Umbilical cord (tissue), 2 donors: ENCODE data around the gene TXNDC2. TPM values are rescaled to one million over a fixed set of nuclear protein-coding genes. Genes with fewer than 3 reads are reported as not detected.
"Not testable (repeated sequence)": the region's sequence is repeated elsewhere in the genome, so short reads cannot be mapped to it uniquely, and the experiment has no call there.

Source experiments
- DNase-seq: peaks from one replicate; pipeline ENCODE4 v3.0.0-alpha.2; 2015; ENCODE audit warnings: low spot score
- total RNA-seq: library from RNA; depleted of rRNA; stranded (reverse); fragments of >200 nt; gene quantifications from one replicate; pipeline ENCODE4 v1.2.3, GENCODE V29; 2014; ENCODE audit warnings: low replicate concordance; ENCODE audit not compliant: insufficient read depth

Gene TXNDC2
- total RNA-seq, 1 donor from 2014 or later: 5.1 TPM

DNA sequence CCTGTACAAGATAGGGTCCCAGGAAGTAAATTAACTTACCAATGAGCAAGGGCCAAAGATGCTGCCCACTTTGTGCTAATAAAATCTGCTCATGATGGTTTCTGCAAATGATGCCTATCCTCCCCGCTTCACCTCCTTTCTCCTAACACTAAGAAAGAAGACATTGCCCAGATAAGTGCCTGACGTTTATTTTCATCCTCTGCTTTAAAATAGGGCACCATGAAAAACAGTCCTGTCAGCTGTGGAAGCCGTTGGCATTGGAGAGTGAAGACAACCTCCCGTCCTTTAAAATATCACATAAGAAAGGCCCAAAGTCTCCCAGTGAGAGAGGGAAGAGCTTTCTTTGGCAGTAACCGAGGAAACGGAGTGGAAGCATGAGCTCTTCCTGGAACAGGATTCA, 1.7 kb upstream of the TXNDC2 start:
- DNase-seq: no peak

DNA sequence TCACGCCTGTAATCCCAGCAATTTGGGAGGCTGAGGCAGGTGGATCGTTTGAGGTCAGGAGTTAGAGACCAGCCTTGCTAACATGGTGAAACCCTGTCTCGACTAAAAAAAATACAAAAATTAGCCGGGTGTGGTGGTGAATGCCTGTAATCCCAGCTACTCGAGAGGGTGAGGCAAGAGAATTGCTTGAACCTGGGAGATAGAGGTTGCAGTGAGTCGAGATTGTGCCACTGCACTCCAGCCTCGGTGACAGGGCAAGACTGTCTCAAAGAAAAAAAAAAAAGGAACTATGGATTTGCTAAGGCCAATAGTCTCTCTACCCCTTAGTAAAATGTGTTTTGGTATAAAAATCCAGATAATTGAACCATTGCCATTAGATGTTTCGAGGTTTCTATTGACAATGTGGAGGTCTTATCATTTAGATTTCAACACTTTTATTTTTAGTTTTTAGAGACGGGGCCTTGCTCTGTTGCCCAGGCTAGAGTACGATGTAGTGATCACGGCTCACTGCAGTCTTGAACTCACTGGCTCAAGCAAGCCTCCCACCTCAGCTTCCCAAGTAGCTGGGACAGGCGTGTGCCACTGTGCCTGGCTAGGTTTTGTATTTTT, 1.1 kb upstream of the TXNDC2 start:
- no peak for DNase-seq

DNA sequence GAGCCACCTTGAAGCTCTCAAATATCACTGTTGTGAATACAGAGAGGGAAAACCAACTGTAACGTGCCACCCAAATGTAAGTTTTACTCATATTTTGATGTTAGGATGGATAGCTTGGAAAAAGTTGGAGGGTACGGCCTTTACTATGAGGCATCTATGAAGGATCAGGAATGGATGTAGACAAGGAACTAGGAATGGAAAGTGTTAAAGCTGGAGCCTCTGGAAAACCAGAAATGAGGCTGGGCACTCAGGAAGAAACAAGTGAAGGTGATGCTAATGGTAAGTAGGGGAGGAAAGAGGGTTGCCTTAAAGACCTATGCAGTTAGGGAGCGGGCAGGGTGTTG, 204 bp downstream of the TXNDC2 start:
- DNase-seq: no peak

DNA sequence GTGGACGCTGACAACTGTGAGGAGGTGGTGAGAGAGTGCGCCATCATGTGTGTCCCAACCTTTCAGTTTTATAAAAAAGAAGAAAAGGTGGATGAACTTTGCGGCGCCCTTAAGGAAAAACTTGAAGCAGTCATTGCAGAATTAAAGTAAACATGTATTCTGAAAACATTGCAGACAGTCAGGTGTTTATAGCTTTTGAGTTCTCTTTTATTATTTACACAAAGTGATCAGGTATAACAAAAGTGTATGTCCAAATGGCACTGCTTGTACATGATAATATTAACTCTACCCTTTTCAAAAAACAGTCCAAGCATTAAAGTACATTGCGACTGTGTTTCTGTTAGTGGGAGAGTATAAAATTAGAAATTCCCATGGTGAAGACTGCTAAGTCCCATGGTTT, 2.2 kb downstream of the TXNDC2 start:
- DNase-seq: no peak

DNA sequence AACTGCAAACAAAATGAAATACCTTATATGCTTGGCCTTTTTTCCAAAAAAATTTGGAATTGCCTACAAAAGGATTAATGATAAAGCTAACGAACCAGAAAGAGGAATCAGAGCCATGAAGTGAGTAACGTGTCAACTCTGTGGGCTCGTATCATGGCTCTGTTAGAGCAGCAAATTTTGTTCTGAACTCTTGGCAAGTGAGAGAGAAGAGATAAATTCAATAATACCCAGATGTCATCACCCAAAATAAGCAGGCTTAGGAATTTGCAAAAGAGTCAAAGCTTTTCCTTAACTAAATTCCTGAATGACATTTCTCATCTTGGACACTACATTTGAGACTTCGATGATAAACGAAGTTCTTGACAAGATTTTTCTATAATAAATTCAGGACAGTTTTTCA, 4.4 kb downstream of the TXNDC2 start:
- DNase-seq: peak; percentile 51

DNA sequence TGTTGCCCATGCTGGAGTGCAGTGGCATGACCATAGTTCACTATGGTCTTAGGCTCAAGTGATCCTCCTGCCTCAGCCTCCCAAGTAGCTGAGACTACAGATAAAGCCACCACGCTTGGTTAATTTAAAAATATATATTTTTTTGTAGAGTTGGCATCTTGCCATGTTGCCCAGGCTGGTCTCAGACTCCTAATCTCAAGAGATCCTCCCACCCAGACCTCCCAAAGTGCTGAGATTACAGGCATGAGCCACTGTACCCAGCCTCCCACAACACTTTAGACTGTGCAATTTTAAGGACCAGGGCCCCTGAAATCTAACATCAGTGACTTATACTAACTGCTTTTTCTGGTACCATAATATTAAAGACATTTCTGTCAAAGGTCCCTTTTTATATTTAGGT, 5.2 kb downstream of the TXNDC2 start:
- no peak for DNase-seq

DNA sequence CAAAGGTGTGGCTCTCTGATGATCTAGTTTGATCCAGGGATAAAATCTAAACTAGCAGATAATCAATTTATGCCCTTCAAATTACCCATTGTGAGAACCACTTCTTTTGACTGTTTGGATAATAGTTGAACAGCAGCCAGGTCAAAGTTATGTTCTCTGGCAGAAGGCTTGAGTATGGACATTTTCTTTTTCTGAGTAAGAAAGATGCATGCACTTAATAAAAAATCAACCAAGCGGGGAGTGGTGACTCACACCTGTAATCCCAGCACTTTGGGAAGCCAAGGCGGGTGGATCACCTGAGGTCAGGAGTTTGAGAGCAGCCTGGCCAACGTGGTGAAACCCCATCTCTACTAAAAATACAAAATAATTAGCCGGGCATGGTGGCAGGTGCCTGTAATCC, 5.7 kb downstream of the TXNDC2 start:
- not testable (repeated sequence) for DNase-seq

DNA sequence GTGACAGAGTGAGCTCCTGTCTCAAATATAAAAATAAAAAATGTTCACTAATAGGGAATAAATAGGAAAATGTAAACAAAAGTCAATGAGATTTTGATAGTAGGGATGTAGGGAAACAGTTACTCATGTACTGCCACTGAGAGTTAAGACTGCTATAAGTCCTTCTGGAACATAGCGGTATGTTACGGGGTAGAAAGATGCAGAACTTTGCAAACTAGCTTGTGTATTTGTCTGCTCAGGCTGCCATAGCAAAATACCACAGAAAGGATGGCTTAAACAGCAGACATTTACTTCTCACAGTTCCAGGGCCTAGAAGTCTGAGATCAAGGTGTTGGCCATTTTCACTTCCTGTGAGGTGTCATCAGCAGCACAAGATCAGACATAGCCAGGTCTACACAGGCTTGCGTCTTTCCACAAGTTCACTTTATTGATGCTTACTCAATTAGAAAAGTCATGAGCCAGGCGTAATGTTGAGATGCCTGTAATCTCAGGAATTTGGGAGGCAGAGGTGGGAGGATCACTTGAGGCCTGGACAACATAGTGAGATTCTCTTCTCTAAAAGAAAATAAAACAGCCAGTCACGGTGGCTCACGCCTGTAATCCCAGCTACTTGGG, 8.8 kb downstream of the TXNDC2 start:
- DNase-seq: no peak

DNA sequence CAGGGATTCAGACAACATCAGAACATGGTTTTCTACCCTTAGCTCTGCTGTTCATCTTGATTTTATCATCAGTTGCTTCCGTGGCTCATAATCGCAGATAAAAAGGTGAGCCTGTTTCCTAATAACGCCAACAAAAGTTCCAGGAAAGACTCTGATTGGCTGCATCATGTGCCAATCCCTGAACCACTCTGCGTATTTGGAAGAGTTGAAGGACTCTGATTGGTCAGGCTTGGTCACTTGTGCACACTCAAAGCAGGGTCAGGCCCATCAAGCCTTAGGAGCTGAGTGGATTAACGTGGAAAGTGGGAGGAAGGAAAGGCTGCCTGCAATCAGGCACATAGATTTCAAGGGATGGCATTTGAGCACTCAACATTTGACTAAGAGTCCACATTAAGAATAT, 11.4 kb downstream of the TXNDC2 start:
- no peak for DNase-seq

DNA sequence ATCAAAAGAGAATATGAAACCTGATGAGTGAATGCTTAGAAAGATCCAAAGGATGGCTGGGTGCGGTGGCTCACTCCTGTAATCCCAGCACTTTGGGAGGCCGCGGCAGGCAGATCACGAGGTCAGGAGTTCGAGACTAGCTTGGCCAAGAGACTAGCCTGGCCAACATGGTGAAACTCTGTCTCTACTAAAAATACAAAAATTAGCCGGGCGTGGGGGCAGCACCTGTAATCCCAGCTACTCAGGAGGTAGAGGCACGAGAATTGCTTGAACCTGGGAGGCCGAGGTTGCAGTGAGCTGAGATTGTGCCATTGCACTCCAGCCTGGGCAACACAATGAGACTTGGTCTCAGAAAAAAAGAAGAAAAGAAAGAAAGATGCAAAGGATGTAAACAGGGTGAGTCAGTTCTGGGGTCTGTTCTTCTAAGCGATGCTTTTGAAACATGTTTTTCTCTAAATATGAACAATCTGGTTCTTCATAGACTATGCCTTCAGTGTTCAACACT, 12.1 kb downstream of the TXNDC2 start:
- DNase-seq: not testable (repeated sequence)

DNA sequence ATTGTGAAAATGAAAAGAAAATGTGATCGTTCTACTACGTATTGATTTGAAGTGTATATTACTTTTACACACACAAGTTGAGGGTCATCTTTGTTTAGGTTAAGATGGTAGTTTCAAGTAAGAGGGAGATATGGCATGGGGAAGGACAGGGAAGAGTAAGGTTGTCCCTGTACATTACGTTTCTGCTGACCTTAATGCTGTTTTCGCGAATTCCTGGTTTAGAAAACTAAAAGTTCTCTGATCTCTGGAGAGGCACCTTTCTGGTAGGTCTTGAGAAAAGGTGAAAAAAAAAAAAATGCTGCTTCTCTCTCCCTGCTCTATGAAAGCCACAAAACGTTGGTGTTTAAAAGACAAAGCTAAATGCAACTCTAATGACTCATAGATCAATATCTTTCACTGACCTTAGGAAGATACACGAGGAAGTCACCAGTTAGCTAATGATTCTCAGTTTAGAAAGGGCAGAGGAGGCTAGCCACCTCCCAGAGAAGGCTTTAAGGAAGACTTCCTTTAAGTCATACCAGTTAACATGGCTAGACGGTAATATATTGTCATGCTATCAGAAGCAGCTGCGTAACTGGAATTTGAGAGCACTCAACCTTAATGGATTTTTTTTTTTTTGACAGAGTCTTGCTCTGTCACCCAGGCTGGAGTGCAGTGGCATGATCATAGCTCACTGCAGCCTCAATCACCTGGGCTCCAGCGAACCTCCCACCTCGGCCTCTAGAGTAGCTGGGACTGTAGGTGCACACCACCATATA, 13.2 kb downstream of the TXNDC2 start:
- no peak for DNase-seq

DNA sequence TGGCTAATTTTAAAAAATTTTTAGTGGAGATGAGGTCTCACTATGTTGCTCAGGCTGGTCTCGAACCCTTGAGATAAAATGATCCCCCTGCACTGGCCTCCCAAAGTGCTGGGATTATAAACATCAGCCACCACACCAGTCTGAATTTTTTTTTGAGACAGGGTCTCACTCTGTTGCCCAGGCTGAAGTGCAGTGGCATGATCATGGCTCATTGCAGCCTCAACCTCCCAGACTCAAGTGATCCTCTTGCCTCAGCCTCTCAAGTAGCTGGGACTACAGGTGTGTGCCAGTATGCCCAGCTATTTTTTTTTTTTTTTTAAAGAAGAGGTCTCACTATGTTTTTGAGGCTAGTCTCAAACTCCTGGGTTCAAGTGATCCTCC, 13.8 kb downstream of the TXNDC2 start:
- not testable (repeated sequence) for DNase-seq

DNA sequence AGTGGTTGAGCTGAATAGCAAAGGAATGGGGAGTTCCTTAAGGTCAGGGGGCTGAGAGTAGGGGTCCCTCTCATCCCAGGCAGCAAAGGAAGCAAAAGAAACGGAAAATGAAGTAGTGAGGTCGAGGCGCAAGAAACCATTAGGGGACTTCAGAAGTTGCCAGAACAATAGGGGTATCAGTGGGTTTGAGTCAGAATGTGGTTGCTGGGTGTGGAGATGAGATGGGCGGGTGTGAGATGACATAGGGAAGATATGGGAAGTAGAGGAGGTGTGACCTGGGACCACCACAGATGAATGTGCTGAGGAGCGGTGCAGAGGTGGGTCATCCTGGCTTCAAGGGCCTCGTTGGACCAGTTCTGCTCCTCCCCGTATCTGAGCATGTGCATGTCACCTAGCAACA, 14.9 kb downstream of the TXNDC2 start:
- no peak for DNase-seq

DNA sequence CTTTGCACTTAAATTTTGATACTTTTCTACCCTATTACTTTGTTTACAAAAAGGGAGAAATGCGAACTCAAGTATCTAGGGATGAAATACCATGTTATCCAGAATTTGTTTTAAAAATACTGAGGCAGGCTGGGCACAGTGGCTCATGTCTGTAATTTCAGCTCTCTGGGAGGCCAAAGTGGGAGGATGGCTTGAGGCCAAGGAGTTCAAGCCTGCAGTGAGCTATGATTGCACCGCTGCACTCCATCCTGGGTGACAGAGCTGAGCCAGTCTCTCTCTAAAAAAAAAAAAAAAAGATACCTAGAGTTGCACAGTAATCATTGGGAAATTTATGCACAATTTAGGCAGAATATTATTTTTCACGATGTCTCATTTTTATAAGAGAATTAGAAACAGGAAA, 15.6 kb downstream of the TXNDC2 start:
- DNase-seq: no peak

DNA sequence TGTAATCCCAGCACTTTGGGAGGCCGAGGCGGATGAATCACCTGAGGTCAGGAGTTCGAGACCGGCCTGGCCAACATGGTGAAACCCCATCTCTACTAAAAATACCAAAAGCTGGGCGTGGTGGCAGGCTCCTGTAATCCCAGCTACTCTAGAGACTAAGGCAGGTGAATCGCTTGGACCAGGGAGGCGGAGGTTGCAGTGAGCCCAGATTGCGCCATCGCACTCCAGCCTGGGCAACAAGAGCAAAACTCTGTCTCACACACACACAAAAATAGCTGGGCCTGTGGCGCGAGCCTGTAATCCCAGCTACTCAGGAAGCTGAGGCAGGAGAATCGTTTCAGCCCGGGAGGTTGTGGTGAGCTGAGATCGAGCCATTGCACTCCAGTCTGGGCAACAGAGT, 16.5 kb downstream of the TXNDC2 start:
- DNase-seq: not testable (repeated sequence)

DNA sequence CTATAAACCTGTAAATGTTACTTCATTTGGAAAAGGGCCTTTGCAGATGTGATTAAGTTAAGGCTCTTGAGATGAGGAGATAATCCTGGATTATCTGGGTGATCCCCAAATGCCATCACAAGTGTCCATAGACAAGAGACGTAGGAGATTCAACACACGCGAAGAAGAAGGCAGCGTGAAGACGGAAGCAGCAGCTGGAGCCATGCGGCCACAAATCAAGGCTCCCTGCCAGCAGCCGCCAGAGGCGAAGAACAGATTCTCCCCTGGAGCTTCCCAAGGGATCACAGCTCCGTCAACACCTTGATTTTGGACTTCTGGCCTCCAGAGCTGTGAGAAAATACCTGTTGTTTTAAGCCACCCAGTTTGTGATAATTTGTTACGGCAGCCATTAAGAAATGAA, 17.1 kb downstream of the TXNDC2 start:
- DNase-seq: no peak

DNA sequence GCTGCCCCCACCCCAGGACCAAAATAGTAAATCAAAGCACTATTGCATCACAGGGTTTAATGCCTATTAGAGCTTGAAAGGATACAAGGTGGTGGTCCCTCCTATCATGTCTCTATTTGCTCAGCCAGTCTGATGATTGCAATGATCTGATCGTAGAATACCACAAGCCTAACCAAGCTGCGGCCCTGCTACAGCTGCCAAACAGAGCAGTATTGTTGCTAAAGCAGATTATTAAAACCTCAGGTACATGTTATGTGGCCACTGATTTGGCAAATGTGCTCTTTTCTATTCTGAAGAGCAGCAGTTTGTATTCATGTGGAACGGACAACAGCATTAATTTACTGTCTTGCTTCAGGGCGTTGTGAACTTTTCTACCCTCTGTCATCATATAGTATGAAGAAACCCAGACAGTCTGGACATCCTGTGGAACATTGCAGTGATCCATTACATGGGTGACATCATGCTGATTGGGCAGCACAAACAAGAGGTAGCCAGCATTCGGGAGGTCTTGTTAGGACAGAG, 19.7 kb downstream of the TXNDC2 start:
- no peak for DNase-seq

DNA sequence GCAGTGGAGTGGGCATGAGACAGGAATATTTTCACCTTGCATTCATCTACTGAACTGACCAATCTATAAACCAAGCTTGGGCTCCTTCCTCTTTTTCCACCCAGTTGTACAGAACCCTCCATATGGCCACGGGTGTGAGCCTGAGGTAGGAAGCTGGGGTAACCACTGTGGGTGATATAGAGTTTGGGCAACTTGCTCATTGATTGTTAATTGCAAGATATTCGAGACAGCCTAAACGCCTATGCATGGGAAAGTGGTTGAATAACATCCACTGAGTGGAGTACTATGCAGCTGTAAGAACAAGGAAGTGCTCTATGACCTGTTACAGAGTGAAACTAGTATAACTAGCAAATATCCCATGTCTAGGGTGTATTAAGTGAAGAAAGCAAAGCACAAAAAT, 20.7 kb downstream of the TXNDC2 start:
- DNase-seq: no peak

DNA sequence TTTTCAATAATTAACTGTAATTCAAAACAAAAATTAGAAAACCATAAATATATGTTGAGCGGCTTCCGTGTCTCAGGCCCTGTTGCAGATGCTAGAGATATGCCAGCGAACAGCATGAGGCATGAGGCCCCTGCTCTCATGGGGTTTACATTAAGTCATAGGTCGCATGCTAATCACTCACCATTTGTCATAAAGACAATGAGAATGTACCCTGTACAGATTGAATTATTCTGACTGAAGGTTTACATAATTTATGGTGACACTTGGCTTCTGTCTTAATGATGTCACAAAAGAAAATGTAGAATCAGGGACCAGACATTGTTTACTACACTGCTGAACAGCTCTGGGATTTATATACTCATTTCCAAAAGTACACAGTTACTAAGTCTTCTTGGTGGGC, 22.1 kb downstream of the TXNDC2 start:
- no peak for DNase-seq

DNA sequence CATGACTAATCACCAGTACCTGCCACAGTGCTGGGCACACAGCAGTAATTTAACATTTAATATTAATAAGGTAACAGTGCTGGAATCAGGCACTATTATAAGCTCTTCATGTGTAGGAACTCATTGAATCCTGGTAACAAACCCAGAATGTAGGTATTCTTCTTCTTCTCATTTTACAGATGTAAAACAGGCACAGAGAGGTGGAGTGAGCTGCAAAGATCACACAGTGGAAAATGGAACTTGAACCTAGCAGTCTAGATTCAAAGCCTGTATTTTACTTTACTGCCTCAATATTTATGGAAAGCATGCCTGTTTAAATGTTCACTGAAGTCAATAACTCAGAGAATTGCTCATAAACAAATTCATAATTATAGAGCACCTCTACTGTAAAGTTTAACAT, 24.3 kb downstream of the TXNDC2 start:
- no peak for DNase-seq

DNA sequence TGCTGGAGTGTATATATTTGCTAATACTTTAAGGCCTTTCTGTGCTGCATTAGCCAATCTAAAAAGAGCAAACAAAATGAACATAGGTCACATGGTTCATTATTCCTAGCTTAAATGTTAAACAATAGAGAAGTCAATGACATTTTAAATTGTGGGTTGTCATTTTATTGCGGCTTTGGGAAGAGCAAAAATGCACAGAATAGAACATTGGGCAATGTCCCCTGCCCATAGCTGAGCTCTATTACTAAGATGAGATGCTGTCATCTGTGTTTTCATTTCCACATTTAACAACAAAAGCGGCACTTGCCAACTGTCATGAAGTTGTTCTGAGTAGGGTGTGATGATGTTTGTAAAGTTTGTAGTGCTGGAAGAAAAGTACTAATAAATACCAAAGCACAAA, 24.9 kb downstream of the TXNDC2 start:
- no peak for DNase-seq

DNA sequence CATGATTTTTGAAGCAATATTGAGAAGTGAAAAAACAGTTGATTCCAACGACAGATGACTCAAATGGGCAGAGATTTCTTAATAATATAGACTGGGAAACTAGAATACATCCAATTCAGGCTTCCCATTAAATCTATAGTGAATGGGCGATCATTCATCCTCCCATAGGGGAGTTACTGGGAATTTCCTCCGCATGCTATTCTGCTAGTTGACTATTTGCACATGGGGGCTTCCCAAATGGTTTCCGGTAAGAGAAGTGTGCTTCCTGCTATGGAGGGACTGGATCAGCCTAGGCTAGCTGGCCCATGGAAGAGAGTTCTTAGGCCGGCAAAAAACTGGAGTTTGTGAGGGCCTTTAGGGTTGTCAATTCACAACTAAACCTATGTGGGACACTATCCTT, 25.5 kb downstream of the TXNDC2 start:
- DNase-seq: no peak

DNA sequence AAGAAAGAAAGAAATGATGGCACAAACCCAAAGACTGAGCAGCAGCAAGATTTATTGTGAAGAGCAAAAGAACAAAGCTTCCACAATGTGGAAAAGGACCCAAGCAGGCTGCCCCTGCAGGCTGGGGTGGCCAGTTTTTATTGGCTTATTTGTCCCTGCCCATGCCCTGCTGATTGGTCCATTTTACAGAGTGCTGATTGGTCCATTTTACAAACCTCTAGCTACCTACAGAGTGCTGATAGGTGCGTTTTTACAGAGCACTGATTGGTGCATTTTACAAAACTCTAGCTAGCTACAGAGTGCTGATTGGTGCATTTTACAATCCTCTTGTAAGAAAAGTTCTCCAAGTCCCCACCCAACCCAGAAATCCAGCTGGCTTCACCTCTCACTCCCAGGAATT, 26.5 kb downstream of the TXNDC2 start:
- not testable (repeated sequence) for DNase-seq
